Esophagus muscularis mucosa (tissue), 4 donors: ENCODE data around the gene NDST1. TPM values are rescaled to one million over a fixed set of nuclear protein-coding genes. Genes with fewer than 3 reads are reported as not detected.

Source experiments
- DNase-seq: peaks from one replicate; pipeline ENCODE4 v3.0.0-alpha.2; 2017; ENCODE audit errors: extremely low spot score
- H3K27ac ChIP-seq, 4 donors: fragments of 200-600 bp; sonication (generic); replicated peaks in 1 of 4; 1 replicate in 3 of 4; 2 replicates in 1 of 4; pipeline ENCODE4 v1.5.1; 2016 to 2019; ENCODE audit warnings: mild to moderate bottlenecking in 1 of 4
- H3K27me3 ChIP-seq, 4 donors: fragments of 200-600 bp; sonication (generic); one replicate each; pipeline versions ENCODE4 v1.5.1 to v1.6.0; 2016 to 2019
- H3K36me3 ChIP-seq, 4 donors: fragments of 200-600 bp; sonication (generic); one replicate each; pipeline ENCODE4 v1.5.1; 2016 to 2019
- H3K4me1 ChIP-seq, 4 donors: fragments of 200-600 bp; sonication (generic); one replicate each; pipeline ENCODE4 v1.5.1; 2016 to 2019
- H3K4me3 ChIP-seq, 4 donors: fragments of 200-600 bp; sonication (generic); 1 replicate in 2 of 4; 2 replicates in 2 of 4; pipeline ENCODE4 v1.5.1; 2016 to 2019; ENCODE audit warnings: mild to moderate bottlenecking in 4 of 4, moderate library complexity in 1 of 4
- H3K9me3 ChIP-seq, 4 donors: fragments of 200-600 bp; sonication (generic); 1 replicate in 3 of 4; 2 replicates in 1 of 4; pipeline ENCODE4 v1.5.1; 2016 to 2019
- CTCF ChIP-seq, 3 experiments: fragments of 200-600 bp in 2 of 3; fragments of 450-650 bp in 1 of 3; sonication (generic) in 2 of 3; IDR thresholded peaks; one replicate each; pipeline ENCODE4 v1.5.1; 2017 to 2019; ENCODE audit warnings: antibody characterized with exemption in 3 of 3, mild to moderate bottlenecking in 2 of 3, moderate library complexity in 1 of 3
- EP300 ChIP-seq: sonication (generic); formaldehyde crosslinking; IDR thresholded peaks from one replicate; pipeline ENCODE4 v1.6.1; 2017; ENCODE audit warnings: antibody characterized with exemption
- POLR2A ChIP-seq: fragments of 450-650 bp; IDR thresholded peaks from one replicate; pipeline ENCODE4 v1.6.1; 2017; ENCODE audit warnings: antibody characterized with exemption, moderate library complexity, mild to moderate bottlenecking, low read depth
- POLR2AphosphoS5 ChIP-seq, 2 donors: sonication (generic); formaldehyde crosslinking; IDR thresholded peaks; one replicate each; pipeline ENCODE4 v1.6.1; 2017; ENCODE audit warnings: antibody characterized with exemption in 2 of 2
- WGBS: methylation state at CpG from one replicate; pipeline ENCODE4 v1.1.5; 2018; 5-methylcytosine and 5-hydroxymethylcytosine counted together
- intact Hi-C: fragments of 100-400 bp; cut with DNase I; formaldehyde crosslinking; loops from one replicate; pipeline ENCODE4 v1.15.1; 2023
- total RNA-seq, 4 donors: library from RNA; depleted of rRNA; stranded (reverse); fragments of >200 nt; gene quantifications; one replicate each; pipeline versions ENCODE4 v1.1.0 to v1.2.1, GENCODE V29; 2016

Gene NDST1
- total RNA-seq, 4 donors from 2014 or later = 48.2 to 113 (median 74.5) TPM

GRCh38 chr5:150577378-150578139, 69.6 kb downstream of the NDST1 start:
- peaks cover 0 to 6% (median 0%) of the 10 kb centered on the region in 4 donors for H3K27me3 ChIP-seq

GRCh38 chr5:150578781-150579461, 71.0 kb downstream of the NDST1 start:
- Histone ChIP-seq H3K4me1 (peaks cover 6 to 10% (median 9%) of the 10 kb centered on the region in 4 donors), H3K9me3 (no peaks in the 10 kb centered on the region), H3K27me3 (peaks cover 0 to 6% (median 0%) of the 10 kb centered on the region in 4 donors), H3K27ac (no peak overlapping the region), H3K4me3 (no peak overlapping the region), H3K36me3 (no peaks in the 10 kb centered on the region)
- WGBS = 88% methylated on average over 13 of the region's 16 CpGs
- intact Hi-C loops = no loop called here
- TF ChIP-seq POLR2AphosphoS5 (IDR thresholded peaks at IDR 0.05) (no peak), EP300 (no peak), CTCF (IDR thresholded peaks at IDR 0.05) (no peak), POLR2A (no peak)
- DNase-seq = no peak

More at GRCh38 chr5:150577378-150578139, 69.6 kb downstream of the NDST1 start:
- Histone ChIP-seq H3K36me3 (no peaks in the 10 kb centered on the region), H3K4me3 (no peak overlapping the region), H3K27ac (no peak overlapping the region), H3K9me3 (no peaks in the 10 kb centered on the region), H3K4me1 (peaks cover 6 to 8% (median 7%) of the 10 kb centered on the region in 4 donors)
- DNase-seq = no peak
- intact Hi-C loops = no loop called here
- TF ChIP-seq POLR2A (no peak), POLR2AphosphoS5 (IDR thresholded peaks at IDR 0.05) (no peak), CTCF (IDR thresholded peaks at IDR 0.05) (no peak), EP300 (no peak)
- WGBS = 90% methylated on average over 10 of the region's 10 CpGs

GRCh38 chr5:150579462-150580400, 71.8 kb downstream of the NDST1 start:
- no peak overlapping the region for H3K4me3 ChIP-seq
- peaks cover 6 to 10% (median 9%) of the 10 kb centered on the region in 4 donors for H3K4me1 ChIP-seq
- 92% methylated on average over 9 of the region's 11 CpGs for WGBS
- no peaks in the 10 kb centered on the region for H3K36me3 ChIP-seq
- peaks cover 0 to 6% (median 0%) of the 10 kb centered on the region in 4 donors for H3K27me3 ChIP-seq
- TF ChIP-seq EP300 = no peak
- TF ChIP-seq CTCF (IDR thresholded peaks at IDR 0.05) = no peak
- TF ChIP-seq POLR2AphosphoS5 (IDR thresholded peaks at IDR 0.05) = no peak
- no peak for TF ChIP-seq POLR2A
- no peak for DNase-seq
- intact Hi-C loops = no loop called here
- H3K9me3 ChIP-seq = no peaks in the 10 kb centered on the region
- H3K27ac ChIP-seq = no peak overlapping the region

- Histone ChIP-seq H3K4me3 (no peak overlapping the region), H3K27ac (no peak overlapping the region), H3K4me1 (peaks cover 6 to 10% (median 9%) of the 10 kb centered on the region in 4 donors), H3K27me3 (peaks cover 0 to 6% (median 0%) of the 10 kb centered on the region in 4 donors), H3K9me3 (no peaks in the 10 kb centered on the region), H3K36me3 (no peaks in the 10 kb centered on the region)
- intact Hi-C loops = no loop called here
- TF ChIP-seq POLR2A = no peak
- no peak for TF ChIP-seq CTCF (IDR thresholded peaks at IDR 0.05)
- TF ChIP-seq POLR2AphosphoS5 (IDR thresholded peaks at IDR 0.05) = no peak
- TF ChIP-seq EP300 = no peak
- 94% methylated on average over 3 of the region's 3 CpGs for WGBS
- DNase-seq = no peak
Observed at GRCh38 chr5:150580917-150581316, 73.0 kb downstream of the NDST1 start.
